HEK293T (cell line): ENCODE data around the gene ITGAV.
A peak's percentile ranks its signal among the peaks of the same experiment; 100 is the strongest.

Experiments used
- CTCF ChIA-PET: fragments of 350-600 bp; formaldehyde crosslinking; extraction: SDS; loops from one replicate; lab custom pipeline; 2021; ENCODE audit warnings: antibody characterized with exemption, inconsistent platforms; lab: Yijun Ruan, JAX
- POLR2A ChIA-PET: fragments of 350-600 bp; formaldehyde crosslinking; extraction: SDS; loops from one replicate; lab custom pipeline; 2020; ENCODE audit warnings: antibody characterized with exemption, inconsistent platforms; lab: Yijun Ruan, JAX
- DNase-seq: peaks from one replicate; pipeline ENCODE4 v3.0.0; 2012; ENCODE audit warnings: mixed read lengths; ENCODE audit errors: extremely low spot score
- ARNT ChIP-seq: fragments of 450-650 bp; IDR thresholded peaks from 2 replicates; pipeline ENCODE4 v1.6.1; 2017; ENCODE audit warnings: mild to moderate bottlenecking
- BHLHE40 ChIP-seq: fragments of 450-650 bp; IDR thresholded peaks from 2 replicates; pipeline ENCODE4 v1.6.1; 2016; ENCODE audit warnings: mild to moderate bottlenecking, moderate library complexity, borderline replicate concordance
- CTBP1 ChIP-seq: fragments of 450-650 bp; IDR thresholded peaks from 2 replicates; pipeline ENCODE4 v1.6.1; 2016; ENCODE audit warnings: borderline replicate concordance
- ELF4 ChIP-seq: fragments of 450-650 bp; IDR thresholded peaks from 2 replicates; pipeline ENCODE4 v1.6.1; 2017; ENCODE audit warnings: antibody characterized with exemption
- FOXA1 ChIP-seq: fragments of 450-650 bp; IDR thresholded peaks from 2 replicates; pipeline ENCODE4 v1.6.1; 2016; ENCODE audit warnings: mild to moderate bottlenecking
- FOXK2 ChIP-seq: fragments of 450-650 bp; IDR thresholded peaks from 2 replicates; pipeline ENCODE4 v1.6.1; 2016; ENCODE audit warnings: mild to moderate bottlenecking
- FOXM1 ChIP-seq: fragments of 450-650 bp; IDR thresholded peaks from 2 replicates; pipeline ENCODE4 v1.6.1; 2017; ENCODE audit warnings: mild to moderate bottlenecking, borderline replicate concordance
- HDGF ChIP-seq: fragments of 450-650 bp; IDR thresholded peaks from 2 replicates; pipeline ENCODE4 v1.6.1; 2017; ENCODE audit warnings: antibody characterized with exemption, borderline replicate concordance
- L3MBTL2 ChIP-seq: fragments of 450-650 bp; conservative IDR thresholded peaks from 2 replicates; pipeline ENCODE4 v1.6.1; 2016; ENCODE audit warnings: mild to moderate bottlenecking
- LEF1 ChIP-seq: fragments of 450-650 bp; IDR thresholded peaks from 2 replicates; pipeline ENCODE4 v1.6.1; 2017; ENCODE audit warnings: mild to moderate bottlenecking, borderline replicate concordance
- NFRKB ChIP-seq: fragments of 450-650 bp; IDR thresholded peaks from 2 replicates; pipeline ENCODE4 v1.6.1; 2016; ENCODE audit warnings: mild to moderate bottlenecking, moderate library complexity
- SP1 ChIP-seq: fragments of 450-650 bp; IDR thresholded peaks from 2 replicates; pipeline ENCODE4 v1.6.1; 2017
- SUZ12 ChIP-seq: fragments of 450-650 bp; IDR thresholded peaks from 2 replicates; pipeline ENCODE4 v1.6.1; 2016; ENCODE audit warnings: mild to moderate bottlenecking
- TARDBP ChIP-seq: fragments of 450-650 bp; IDR thresholded peaks from 2 replicates; pipeline ENCODE4 v1.6.1; 2016
- ZNF384 ChIP-seq: fragments of 450-650 bp; IDR thresholded peaks from 2 replicates; pipeline ENCODE4 v1.6.1; 2016
- TF ChIP-seq, protein P1 (sequence below): fragments of 450-650 bp; IDR thresholded peaks from 2 replicates; pipeline ENCODE4 v1.6.1; 2016

ITGAV gene

DNA sequence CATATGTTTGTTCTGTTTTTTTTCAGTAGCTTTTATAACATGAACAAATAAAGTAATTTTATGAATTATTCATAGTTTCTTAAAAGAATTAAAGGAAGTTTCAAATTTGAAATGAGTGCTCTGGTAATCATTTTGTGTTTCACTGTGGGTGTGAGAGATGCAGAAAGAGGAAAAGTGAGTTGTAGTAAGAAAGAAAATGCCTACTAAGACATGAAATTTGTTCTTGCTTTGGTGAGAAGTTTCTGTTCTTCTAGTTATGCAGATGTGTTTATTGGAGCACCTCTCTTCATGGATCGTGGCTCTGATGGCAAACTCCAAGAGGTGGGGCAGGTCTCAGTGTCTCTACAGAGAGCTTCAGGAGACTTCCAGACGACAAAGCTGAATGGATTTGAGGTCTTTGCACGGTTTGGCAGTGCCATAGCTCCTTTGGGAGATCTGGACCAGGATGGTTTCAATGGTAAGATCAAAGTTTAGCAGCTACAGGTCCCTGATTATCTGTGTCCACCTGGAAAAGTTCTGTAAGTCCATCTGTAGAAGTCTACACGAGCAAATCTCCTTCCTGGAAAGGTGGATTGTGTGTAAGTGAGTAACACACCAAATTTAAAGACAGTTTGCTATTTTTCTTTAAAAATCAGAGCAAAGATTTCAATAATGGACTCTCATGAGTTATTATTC is 51.4 kb downstream of the ITGAV start:
- ChIA-PET CTCF (interaction anchor here (0.6 to 2.3 kb wide), 6 partner anchors 9 to 142 kb away, joined by 3 to 16 read pairs (median 3); no protein-coding TSS in a partner anchor), POLR2A (interaction anchor here (0.9 to 2.7 kb wide), 2 partner anchors 51 to 155 kb away, joined by 4 to 11 read pairs; partner anchors contain the start of genes ITGAV and ZC3H15)
- no peak for DNase-seq
- no peak for TF ChIP-seq L3MBTL2
- TF ChIP-seq CTBP1: no peak
- TF ChIP-seq ZNF384: no peak
- no peak for TF ChIP-seq BHLHE40

DNA sequence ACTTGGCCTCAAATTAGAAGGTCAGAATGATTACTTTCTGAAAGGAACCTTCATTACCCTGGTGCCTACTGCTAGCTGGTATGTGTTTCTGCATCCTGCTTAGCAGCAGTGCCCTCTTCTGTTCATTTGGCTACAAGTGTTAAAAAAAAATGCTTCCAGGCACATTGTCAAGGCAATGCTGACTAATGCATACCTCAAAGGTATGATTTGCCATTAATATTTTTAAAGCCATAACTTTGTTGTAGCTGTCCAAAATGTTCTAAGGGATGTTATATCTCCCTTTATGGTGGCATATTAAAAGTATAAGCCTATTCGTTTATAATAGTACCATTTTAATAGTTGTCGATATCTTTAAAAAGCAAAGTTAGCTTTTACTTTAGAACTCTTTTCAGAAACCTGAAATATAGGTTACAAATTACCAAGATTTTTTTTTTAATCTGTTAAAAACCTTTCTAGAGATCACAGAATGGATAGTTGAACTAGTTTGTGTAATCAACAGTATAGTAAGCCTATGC is 52.0 kb downstream of the ITGAV start:
- CTCF ChIA-PET: interaction anchor here (0.6 to 2.3 kb wide), 8 partner anchors 9 to 142 kb away, joined by 3 to 16 read pairs (median 3); no protein-coding TSS in a partner anchor
- peak; percentile 72 for TF ChIP-seq ZNF384
- no peak for TF ChIP-seq L3MBTL2
- no peak for TF ChIP-seq CTBP1
- TF ChIP-seq ELF4: no peak
- POLR2A ChIA-PET: interaction anchor here (0.9 to 2.7 kb wide), 2 partner anchors 52 to 156 kb away, joined by 4 to 11 read pairs; partner anchors contain the start of genes ITGAV and ZC3H15
- peak; percentile 53 for DNase-seq

- ChIA-PET POLR2A (no interaction called here), CTCF (no interaction called here)
- no peak for TF ChIP-seq ELF4
- no peak for TF ChIP-seq FOXA1
- TF ChIP-seq LEF1: no peak
- no peak for TF ChIP-seq TARDBP
- TF ChIP-seq HDGF: no peak
- no peak for TF ChIP-seq BHLHE40
- TF ChIP-seq SP1: no peak
- no peak for DNase-seq
These were observed 54.9 kb downstream of the ITGAV start for GRCh38 chr2:186644791-186645190.

GRCh38 chr2:186645999-186646398 is 56.1 kb downstream of the ITGAV start:
- no peak for DNase-seq
- TF ChIP-seq ARNT: no peak
- TF ChIP-seq, protein P1, sequence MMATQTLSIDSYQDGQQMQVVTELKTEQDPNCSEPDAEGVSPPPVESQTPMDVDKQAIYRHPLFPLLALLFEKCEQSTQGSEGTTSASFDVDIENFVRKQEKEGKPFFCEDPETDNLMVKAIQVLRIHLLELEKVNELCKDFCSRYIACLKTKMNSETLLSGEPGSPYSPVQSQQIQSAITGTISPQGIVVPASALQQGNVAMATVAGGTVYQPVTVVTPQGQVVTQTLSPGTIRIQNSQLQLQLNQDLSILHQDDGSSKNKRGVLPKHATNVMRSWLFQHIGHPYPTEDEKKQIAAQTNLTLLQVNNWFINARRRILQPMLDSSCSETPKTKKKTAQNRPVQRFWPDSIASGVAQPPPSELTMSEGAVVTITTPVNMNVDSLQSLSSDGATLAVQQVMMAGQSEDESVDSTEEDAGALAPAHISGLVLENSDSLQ: no peak
- ChIA-PET POLR2A (no interaction called here), CTCF (no interaction called here)

DNA sequence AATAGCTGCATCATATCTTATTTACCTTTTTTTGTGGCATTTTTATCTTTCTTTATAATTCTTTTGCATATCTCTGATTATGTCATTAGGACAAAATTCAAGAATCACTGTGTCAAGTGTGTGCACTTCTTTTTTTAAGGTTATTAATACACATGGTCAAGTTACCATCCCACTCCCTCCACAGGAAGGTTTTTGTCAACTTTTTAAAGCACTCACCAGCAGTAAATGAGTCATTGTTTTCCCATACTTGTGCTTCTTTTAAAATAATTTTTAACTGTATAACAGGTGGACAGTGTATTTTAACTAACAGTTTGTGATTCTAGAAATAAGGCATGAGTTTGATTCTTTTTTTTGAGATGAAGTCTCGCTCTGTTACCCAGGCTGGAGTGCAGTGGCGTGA is 58.3 kb downstream of the ITGAV start:
- POLR2A ChIA-PET: no interaction called here
- CTCF ChIA-PET: no interaction called here
- TF ChIP-seq, protein P1: no peak
- no peak for TF ChIP-seq ZNF384
- no peak for TF ChIP-seq ARNT
- no peak for TF ChIP-seq FOXM1
- no peak for TF ChIP-seq BHLHE40
- DNase-seq: no peak

DNA sequence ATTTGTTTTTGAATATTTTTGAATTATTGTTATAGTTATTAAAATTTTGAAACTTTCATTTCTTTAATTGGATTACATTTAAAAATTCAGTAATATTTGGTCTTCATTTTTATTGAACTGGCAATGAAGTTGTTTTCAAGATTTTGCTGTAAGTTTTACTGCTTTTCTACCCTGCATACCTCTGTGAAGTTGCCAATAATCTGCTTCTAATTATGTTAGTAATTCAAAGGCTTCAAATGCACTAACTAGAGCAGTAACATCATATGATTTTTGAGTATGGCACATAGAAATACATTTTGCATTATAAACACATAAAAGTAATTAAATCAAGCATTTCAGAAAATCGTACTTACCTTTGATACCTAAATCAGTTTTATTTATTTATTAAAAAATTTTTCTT is 63.7 kb downstream of the ITGAV start:
- POLR2A ChIA-PET: no interaction called here
- DNase-seq: no peak
- CTCF ChIA-PET: no interaction called here
- TF ChIP-seq CTBP1: no peak
- no peak for TF ChIP-seq FOXK2
- no peak for TF ChIP-seq SP1
- TF ChIP-seq, protein P1: no peak
- no peak for TF ChIP-seq ZNF384
- no peak for TF ChIP-seq HDGF
- no peak for TF ChIP-seq LEF1
- no peak for TF ChIP-seq ELF4
- no peak for TF ChIP-seq TARDBP

- POLR2A ChIA-PET: no interaction called here
- TF ChIP-seq FOXA1: no peak
- no peak for TF ChIP-seq FOXK2
- no peak for TF ChIP-seq HDGF
- no peak for TF ChIP-seq SUZ12
- TF ChIP-seq NFRKB: no peak
- TF ChIP-seq BHLHE40: no peak
- no peak for TF ChIP-seq LEF1
- TF ChIP-seq L3MBTL2: no peak
- TF ChIP-seq SP1: no peak
- no peak for TF ChIP-seq CTBP1
- no peak for TF ChIP-seq ARNT
- no peak for TF ChIP-seq FOXM1
- TF ChIP-seq, protein P1: no peak
- no peak for TF ChIP-seq TARDBP
- CTCF ChIA-PET: no interaction called here
- no peak for DNase-seq
These were observed 69.5 kb downstream of the ITGAV start for GRCh38 chr2:186659383-186659782.
